Endothelial cell of umbilical vein (primary cell): ENCODE measurements around the gene NPFFR1. TPM values are rescaled to one million over a fixed set of nuclear protein-coding genes. Genes with fewer than 3 reads are reported as not detected.

ENCODE experiments used
- BruUV-seq: library from RNA; stranded (reverse); fragments of 400-500 nt; replicated peaks from 2 replicates; lab custom pipeline; 2021; lab: Mats Ljungman, UMichigan
- CTCF ChIA-PET: fragments of 300-600, 350-600 bp; sonication (Branson Sonifier 250); formaldehyde crosslinking; loops from one replicate; lab custom pipeline; 2021; ENCODE audit warnings: antibody characterized with exemption, inconsistent platforms; lab: Charles Lee
- POLR2A ChIA-PET: fragments of 300-600, 350-600 bp; sonication (Branson Sonifier 250); formaldehyde crosslinking; loops from one replicate; lab custom pipeline; 2021; ENCODE audit warnings: antibody characterized with exemption, inconsistent platforms; lab: Charles Lee
- DNase-seq: peaks from one replicate; pipeline ENCODE4 v3.0.0-alpha.2; 2011; ENCODE audit warnings: low read depth, low spot score
- FAIRE-seq: peaks from 2 replicates; lab custom pipeline; 2011; peaks lifted over from hg19 to GRCh38; lab: Jason Lieb, UNC
- H2AFZ ChIP-seq: 2 replicates; pipeline ENCODE4 v1.6.0; 2012; ENCODE audit warnings: low read depth, low read length, control low read depth, inconsistent platforms
- H3K27ac ChIP-seq: 2 replicates; pipeline ENCODE4 v1.5.1; 2011; ENCODE audit warnings: low read depth, mild to moderate bottlenecking, control low read depth, low read length, moderate library complexity; ENCODE audit not compliant: insufficient read depth
- H3K27me3 ChIP-seq, 2 experiments: 2 replicates each; pipeline versions ENCODE4 v1.6.0 to v1.6.1; 2011; ENCODE audit warnings: low read length in 2 of 2, mixed read lengths in 1 of 2; ENCODE audit not compliant: control insufficient read depth in 2 of 2, insufficient read depth in 2 of 2
- H3K36me3 ChIP-seq, 2 experiments: 2 replicates in 1 of 2; 3 replicates in 1 of 2; pipeline ENCODE4 v1.5.1; 2011; ENCODE audit warnings: low read length in 2 of 2, mild to moderate bottlenecking in 1 of 2, moderate library complexity in 1 of 2; ENCODE audit not compliant: control insufficient read depth in 2 of 2, insufficient read depth in 2 of 2; ENCODE audit errors: extremely low read depth in 1 of 2
- H3K4me1 ChIP-seq: 3 replicates; pipeline ENCODE4 v1.5.1; 2011; ENCODE audit warnings: mild to moderate bottlenecking, low read length; ENCODE audit not compliant: control insufficient read depth, insufficient read depth; ENCODE audit errors: extremely low read depth
- H3K4me2 ChIP-seq: 2 replicates; pipeline ENCODE4 v1.6.1; 2011; ENCODE audit warnings: low read length, control low read depth, mixed read lengths; ENCODE audit not compliant: insufficient read depth
- H3K4me3 ChIP-seq, 3 experiments: fragments of 200-600 bp in 1 of 3; sonication (generic), shearing (Covaris generic) in 1 of 3; replicated peaks in 1 of 3; 2 replicates each; pipeline ENCODE4 v1.5.1; 2011 to 2016; ENCODE audit warnings: control low read depth in 3 of 3, low read length in 3 of 3, mild to moderate bottlenecking in 2 of 3, inconsistent platforms in 1 of 3, low read depth in 1 of 3, moderate library complexity in 1 of 3; ENCODE audit not compliant: insufficient read depth in 1 of 3
- H3K79me2 ChIP-seq: 2 replicates; pipeline ENCODE4 v1.6.0; 2012; ENCODE audit warnings: low read length, inconsistent platforms; ENCODE audit not compliant: control insufficient read depth, insufficient read depth
- H3K9ac ChIP-seq: replicated peaks from 2 replicates; pipeline ENCODE3; 2011; ENCODE audit warnings: low read length, control low read depth; ENCODE audit not compliant: insufficient read depth; ENCODE audit errors: extremely low read depth
- H3K9me1 ChIP-seq: replicated peaks from 3 replicates; pipeline ENCODE4 v1.6.0; 2011; ENCODE audit warnings: mild to moderate bottlenecking, low read length; ENCODE audit not compliant: control insufficient read depth, insufficient read depth; ENCODE audit errors: extremely low read depth
- H3K9me3 ChIP-seq: replicated peaks from 2 replicates; pipeline ENCODE4 v1.5.1; 2012; ENCODE audit warnings: low read length, inconsistent platforms; ENCODE audit not compliant: control insufficient read depth, insufficient read depth
- H4K20me1 ChIP-seq: replicated peaks from 2 replicates; pipeline ENCODE3; 2011; ENCODE audit warnings: mild to moderate bottlenecking, low read length; ENCODE audit not compliant: control insufficient read depth, insufficient read depth; ENCODE audit errors: extremely low read depth
- CTCF ChIP-seq, 2 donors: IDR thresholded peaks; 1 replicate in 1 of 2; 2 replicates in 1 of 2; pipeline ENCODE4 v1.5.1; 2011; ENCODE audit warnings: low read length in 2 of 2, mild to moderate bottlenecking in 2 of 2, moderate library complexity in 2 of 2, control low read depth in 1 of 2, inconsistent platforms in 1 of 2, low read depth in 1 of 2; ENCODE audit not compliant: insufficient read depth in 1 of 2; ENCODE audit errors: extremely low read depth in 1 of 2
- EZH2 ChIP-seq: IDR thresholded peaks from 2 replicates; pipeline ENCODE4 v1.6.1; 2012; ENCODE audit warnings: borderline replicate concordance, low read depth, mild to moderate bottlenecking, moderate library complexity, low read length, inconsistent platforms; ENCODE audit not compliant: severe bottlenecking
- FOS ChIP-seq: IDR thresholded peaks from 2 replicates; pipeline ENCODE4 v1.6.1; 2011; ENCODE audit warnings: mild to moderate bottlenecking, low read length, moderate library complexity, borderline replicate concordance; ENCODE audit not compliant: insufficient read depth
- GATA2 ChIP-seq: IDR thresholded peaks from 2 replicates; pipeline ENCODE4 v1.7.0; 2011; ENCODE audit warnings: low read depth, mild to moderate bottlenecking, moderate library complexity, mixed read lengths, low read length; ENCODE audit not compliant: insufficient read length, insufficient read depth
- JUN ChIP-seq: IDR thresholded peaks from 2 replicates; pipeline ENCODE4 v1.6.1; 2011; ENCODE audit warnings: borderline replicate concordance, low read depth; ENCODE audit not compliant: insufficient read length, insufficient read depth
- MAX ChIP-seq: IDR thresholded peaks from 2 replicates; pipeline ENCODE4 v1.6.1; 2011; ENCODE audit not compliant: insufficient read depth, insufficient read length
- MYC ChIP-seq: IDR thresholded peaks from one replicate; pipeline ENCODE4 v1.6.1; 2011; ENCODE audit warnings: mild to moderate bottlenecking, low read depth, low read length
- POLR2A ChIP-seq: IDR thresholded peaks from 2 replicates; pipeline ENCODE4 v1.6.1; 2012; ENCODE audit warnings: low read depth, mild to moderate bottlenecking, control low read depth, low read length
- POLR2AphosphoS5 ChIP-seq: IDR thresholded peaks from 2 replicates; pipeline ENCODE4 v1.6.1; 2012; ENCODE audit warnings: low read depth, mild to moderate bottlenecking, control low read depth, low read length, moderate library complexity; ENCODE audit not compliant: insufficient read depth
- dilution Hi-C: fragments of 300-500 bp; cut with MboI; formaldehyde crosslinking; loops from one replicate; pipeline ENCODE4 v1.15.0; 2019; ENCODE audit warnings: low sequenced_read_pairs; ENCODE audit not compliant: extremely low pct_ligation_motif_present
- intact Hi-C: fragments of 100-400 bp; cut with micrococcal nuclease; formaldehyde crosslinking; loops from one replicate; pipeline ENCODE4 v1.10.0; 2022
- polyA plus RNA-seq, 4 experiments: library from polyadenylated mRNA; depleted of rRNA in 3 of 4; stranded (reverse) in 3 of 4; unstranded in 1 of 4; fragments of >200 nt; gene quantifications; 2 replicates each; pipeline versions ENCODE4 v1.2.1 to v1.2.3, GENCODE V29; 2011 to 2012; ENCODE audit warnings: missing spikeins in 1 of 4
- total RNA-seq: library from RNA; stranded (reverse); gene quantifications from 2 replicates; pipeline ENCODE4 v1.2.3, GENCODE V29; 2021

Gene NPFFR1
- total and polyA plus RNA-seq, 2 donors (not counting 3 experiments of a cell fraction or from before 2014, with no cell fraction given) = not detected

GRCh38 chr10:70296406-70296899, 12.6 kb upstream of the NPFFR1 start:
- dilution Hi-C loops (no loop called here), intact Hi-C loops (loop anchor here (2.0 to 5.0 kb wide), 2 partner anchors 36 to 64 kb away; partner anchors contain the start of gene PPA1)
- Histone ChIP-seq H3K79me2 (no peaks in the 10 kb centered on the region), H3K27ac (no peak overlapping the region), H3K4me2 (no peak overlapping the region), H2AFZ (no peak overlapping the region), H3K4me1 (peaks cover 9% of the 10 kb centered on the region), H3K4me3 (no peak overlapping the region), H3K27me3 (peaks cover 2 to 3% of the 10 kb centered on the region in 2 experiments), H3K36me3 (no peaks in the 10 kb centered on the region), H3K9me3 (no peaks in the 10 kb centered on the region), H3K9me1 (no peaks in the 10 kb centered on the region), H4K20me1 (no peaks in the 10 kb centered on the region), H3K9ac (no peak overlapping the region)
- ChIA-PET CTCF (interaction anchor here (1.0 to 1.5 kb wide), 3 partner anchors 12 to 75 kb away, joined by 3 to 5 read pairs (median 3); no protein-coding TSS in a partner anchor), POLR2A (no interaction called here)
- BruUV-seq = no TSS peak
- peak; percentile 99 for FAIRE-seq
- peak; percentile 79 for DNase-seq
- TF ChIP-seq POLR2AphosphoS5 = peak; percentile 69
- no peak for TF ChIP-seq EZH2
- no peak for TF ChIP-seq CTCF (IDR thresholded peaks at IDR 0.05; ENCODE audit: extremely low read depth in 1 of 2, insufficient read depth in 1 of 2, low read depth in 1 of 2, low read length in 2 of 2)
- no peak for TF ChIP-seq GATA2
- no peak for TF ChIP-seq JUN
- peak; percentile 80 for TF ChIP-seq FOS
- no peak for TF ChIP-seq POLR2A
- TF ChIP-seq MAX = no peak
- no peak for TF ChIP-seq MYC
